B cell (primary cell): ENCODE data around the gene RBM28.

Experiments
- EZH2 ChIP-seq: IDR thresholded peaks from 2 replicates; pipeline ENCODE4 v1.6.1; 2012; ENCODE audit warnings: borderline replicate concordance, low read depth, mild to moderate bottlenecking, moderate library complexity, low read length; ENCODE audit not compliant: insufficient read depth, poor library complexity, severe bottlenecking
- TF ChIP-seq, protein P1 (sequence below): fragments of 200-600 bp; IDR thresholded peaks from one replicate; pipeline ENCODE4 v1.8.0; 2022; ENCODE audit warnings: antibody characterized with exemption, mild to moderate bottlenecking

DNA sequence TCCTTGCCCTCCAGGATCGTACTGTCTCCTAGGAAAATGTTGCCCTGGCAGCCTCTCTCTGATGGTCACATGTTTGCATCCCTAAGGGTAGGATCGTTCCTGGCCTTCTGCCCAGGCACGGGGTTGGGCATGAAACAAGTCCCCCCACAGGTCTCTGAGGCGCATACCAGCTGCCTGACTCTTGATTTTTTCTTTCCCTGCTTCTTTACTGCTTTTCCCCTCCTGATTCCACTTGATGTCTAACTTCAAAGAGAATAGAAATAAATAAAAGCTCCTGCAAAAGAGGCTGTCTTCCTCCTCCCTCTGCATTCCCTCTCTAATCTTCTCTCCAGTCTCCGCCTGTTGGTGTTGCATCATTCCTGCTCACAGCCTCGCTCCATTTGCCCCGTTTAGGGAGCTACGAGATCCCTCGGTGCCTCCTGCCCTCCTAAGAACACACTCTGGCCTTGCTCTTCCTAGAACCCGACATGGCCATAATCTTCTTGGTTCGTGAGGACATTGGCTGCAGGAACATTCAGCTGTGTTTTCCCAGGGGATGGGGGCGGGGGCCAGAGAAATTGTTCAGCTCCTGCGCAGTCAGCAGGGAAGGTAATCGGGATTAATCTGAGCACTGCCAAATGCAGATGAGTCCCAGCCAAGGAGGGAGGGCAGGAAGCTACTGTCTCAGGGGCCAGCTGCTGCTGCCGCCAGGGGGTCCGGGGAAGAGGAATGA lies 76.7 kb downstream of the RBM28 start:
- TF ChIP-seq EZH2, result no peak
- TF ChIP-seq, protein P1, sequence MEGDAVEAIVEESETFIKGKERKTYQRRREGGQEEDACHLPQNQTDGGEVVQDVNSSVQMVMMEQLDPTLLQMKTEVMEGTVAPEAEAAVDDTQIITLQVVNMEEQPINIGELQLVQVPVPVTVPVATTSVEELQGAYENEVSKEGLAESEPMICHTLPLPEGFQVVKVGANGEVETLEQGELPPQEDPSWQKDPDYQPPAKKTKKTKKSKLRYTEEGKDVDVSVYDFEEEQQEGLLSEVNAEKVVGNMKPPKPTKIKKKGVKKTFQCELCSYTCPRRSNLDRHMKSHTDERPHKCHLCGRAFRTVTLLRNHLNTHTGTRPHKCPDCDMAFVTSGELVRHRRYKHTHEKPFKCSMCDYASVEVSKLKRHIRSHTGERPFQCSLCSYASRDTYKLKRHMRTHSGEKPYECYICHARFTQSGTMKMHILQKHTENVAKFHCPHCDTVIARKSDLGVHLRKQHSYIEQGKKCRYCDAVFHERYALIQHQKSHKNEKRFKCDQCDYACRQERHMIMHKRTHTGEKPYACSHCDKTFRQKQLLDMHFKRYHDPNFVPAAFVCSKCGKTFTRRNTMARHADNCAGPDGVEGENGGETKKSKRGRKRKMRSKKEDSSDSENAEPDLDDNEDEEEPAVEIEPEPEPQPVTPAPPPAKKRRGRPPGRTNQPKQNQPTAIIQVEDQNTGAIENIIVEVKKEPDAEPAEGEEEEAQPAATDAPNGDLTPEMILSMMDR, result no peak
